ENCODE results near the gene ZNF524. TPM values are rescaled to one million over a fixed set of nuclear protein-coding genes. Genes with fewer than 3 reads are reported as not detected.

The ZNF524 gene
- total RNA-seq, 2 experiments from 2014 or later: 9.2 to 21.6 TPM

DNA sequence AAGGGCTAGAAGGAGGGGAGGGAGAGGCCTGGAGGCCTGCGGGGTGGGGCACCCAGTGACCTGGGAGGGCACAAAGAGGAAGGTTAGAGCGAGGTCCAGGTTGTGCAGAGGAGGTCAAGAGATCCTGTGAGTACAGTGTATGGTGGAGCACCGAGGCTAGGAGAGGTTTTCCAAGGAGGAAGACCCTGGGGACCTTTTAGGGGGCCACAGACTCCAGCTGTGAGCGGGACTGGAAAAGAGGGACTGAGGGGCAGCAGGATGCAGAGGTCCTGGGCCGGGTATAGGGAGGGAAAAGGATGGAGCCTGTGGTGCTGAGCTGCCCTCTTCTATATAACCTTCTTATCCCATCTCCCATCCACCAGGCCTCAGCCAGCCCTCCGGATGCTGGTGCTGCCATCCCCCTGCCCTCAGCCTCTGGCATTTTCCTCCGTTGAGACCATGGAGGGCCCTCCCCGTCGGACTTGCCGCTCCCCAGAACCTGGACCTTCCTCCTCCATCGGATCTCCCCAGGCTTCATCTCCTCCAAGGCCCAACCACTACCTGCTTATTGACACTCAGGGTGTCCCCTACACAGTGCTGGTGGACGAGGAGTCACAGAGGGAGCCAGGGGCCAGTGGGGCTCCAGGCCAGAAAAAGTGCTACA is 44.2 kb downstream of the ZNF524 start:
- H2AFZ ChIP-seq (ENCODE audit: low read length): no peak overlapping the region
- H3K4me1 ChIP-seq (ENCODE audit: insufficient read depth, low read length, poor library complexity, severe bottlenecking): peaks cover 62% of the 10 kb centered on the region
- ChIA-PET POLR2A (no interaction called here), CTCF (ENCODE audit: unreplicated experiment) (no interaction called here)
- H3K79me2 ChIP-seq (ENCODE audit: insufficient read depth, low read depth, low read length): peaks cover 61% of the 10 kb centered on the region
- TF ChIP-seq, protein P1, sequence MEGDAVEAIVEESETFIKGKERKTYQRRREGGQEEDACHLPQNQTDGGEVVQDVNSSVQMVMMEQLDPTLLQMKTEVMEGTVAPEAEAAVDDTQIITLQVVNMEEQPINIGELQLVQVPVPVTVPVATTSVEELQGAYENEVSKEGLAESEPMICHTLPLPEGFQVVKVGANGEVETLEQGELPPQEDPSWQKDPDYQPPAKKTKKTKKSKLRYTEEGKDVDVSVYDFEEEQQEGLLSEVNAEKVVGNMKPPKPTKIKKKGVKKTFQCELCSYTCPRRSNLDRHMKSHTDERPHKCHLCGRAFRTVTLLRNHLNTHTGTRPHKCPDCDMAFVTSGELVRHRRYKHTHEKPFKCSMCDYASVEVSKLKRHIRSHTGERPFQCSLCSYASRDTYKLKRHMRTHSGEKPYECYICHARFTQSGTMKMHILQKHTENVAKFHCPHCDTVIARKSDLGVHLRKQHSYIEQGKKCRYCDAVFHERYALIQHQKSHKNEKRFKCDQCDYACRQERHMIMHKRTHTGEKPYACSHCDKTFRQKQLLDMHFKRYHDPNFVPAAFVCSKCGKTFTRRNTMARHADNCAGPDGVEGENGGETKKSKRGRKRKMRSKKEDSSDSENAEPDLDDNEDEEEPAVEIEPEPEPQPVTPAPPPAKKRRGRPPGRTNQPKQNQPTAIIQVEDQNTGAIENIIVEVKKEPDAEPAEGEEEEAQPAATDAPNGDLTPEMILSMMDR (conservative IDR thresholded peaks at IDR 0.05; ENCODE audit: low read length): no peak
- TF ChIP-seq EZH2phosphoT487 (IDR thresholded peaks at IDR 0.05; ENCODE audit: borderline replicate concordance, low read depth, low read length): no peak
- no peaks in the 10 kb centered on the region for H4K20me1 ChIP-seq (ENCODE audit: insufficient read depth, low read length)
- no peak for DNase-seq (ENCODE audit: low spot score)
- H3K9me3 ChIP-seq (ENCODE audit: low read length): no peaks in the 10 kb centered on the region
- peaks cover 31% of the 10 kb centered on the region for H3K36me3 ChIP-seq (ENCODE audit: insufficient read depth, low read length)
- peak overlapping the region; percentile 98 for H3K4me3 ChIP-seq (ENCODE audit: low read depth, low read length, poor library complexity, severe bottlenecking)
- intact Hi-C loops (cut with micrococcal nuclease; ENCODE audit: unreplicated experiment): loop anchor here (5.0 kb wide), 1 partner anchor 498 kb away; the partner anchor contains the start of gene ZNF444
- H3K9me2 ChIP-seq (ENCODE audit: insufficient read depth, low read length): no peaks in the 10 kb centered on the region
- H3K4me2 ChIP-seq (ENCODE audit: low read length): peak overlapping the region; percentile 89
- BruUV-seq (replicated peaks): no TSS peak
- H3K27ac ChIP-seq (ENCODE audit: low read depth, low read length, poor library complexity, severe bottlenecking): peak overlapping the region; percentile 86

DNA sequence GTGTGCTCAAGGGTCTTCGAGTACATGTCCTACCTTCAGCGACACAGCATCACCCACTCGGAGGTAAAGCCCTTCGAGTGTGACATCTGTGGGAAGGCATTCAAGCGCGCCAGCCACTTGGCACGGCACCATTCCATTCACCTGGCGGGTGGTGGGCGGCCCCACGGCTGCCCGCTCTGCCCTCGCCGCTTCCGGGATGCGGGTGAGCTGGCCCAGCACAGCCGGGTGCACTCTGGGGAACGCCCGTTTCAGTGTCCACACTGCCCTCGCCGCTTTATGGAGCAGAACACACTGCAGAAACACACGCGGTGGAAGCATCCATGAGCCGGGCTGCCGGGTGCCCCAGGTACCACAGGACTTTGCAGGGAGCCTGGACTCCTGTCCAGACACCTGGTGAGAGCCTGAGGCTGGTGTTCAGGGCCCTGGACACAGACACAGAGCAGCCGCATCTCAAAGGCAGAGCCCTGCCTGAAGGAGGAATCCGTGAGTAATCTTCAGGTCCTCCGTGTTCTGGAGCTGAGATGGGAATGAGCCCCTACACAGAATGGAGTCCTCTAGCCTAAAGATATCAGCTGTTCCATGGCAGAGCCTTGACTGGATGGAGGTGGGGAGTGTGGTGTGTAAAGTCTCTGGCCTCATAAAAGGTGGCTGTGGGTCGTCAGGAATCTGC is 44.9 kb downstream of the ZNF524 start:
- Histone ChIP-seq H3K4me3 (ENCODE audit: low read depth, low read length, poor library complexity, severe bottlenecking) (peak overlapping the region; percentile 98), H3K9me3 (ENCODE audit: low read length) (no peaks in the 10 kb centered on the region), H4K20me1 (ENCODE audit: insufficient read depth, low read length) (no peaks in the 10 kb centered on the region), H3K79me2 (ENCODE audit: insufficient read depth, low read depth, low read length) (peaks cover 61% of the 10 kb centered on the region), H3K4me1 (ENCODE audit: insufficient read depth, low read length, poor library complexity, severe bottlenecking) (peaks cover 59% of the 10 kb centered on the region), H3K27ac (ENCODE audit: low read depth, low read length, poor library complexity, severe bottlenecking) (peak overlapping the region; percentile 86), H3K9me2 (ENCODE audit: insufficient read depth, low read length) (no peaks in the 10 kb centered on the region), H2AFZ (ENCODE audit: low read length) (no peak overlapping the region), H3K36me3 (ENCODE audit: insufficient read depth, low read length) (peaks cover 38% of the 10 kb centered on the region), H3K4me2 (ENCODE audit: low read length) (peak overlapping the region; percentile 89)
- DNase-seq (ENCODE audit: low spot score): peak; percentile 54
- BruUV-seq (replicated peaks): no TSS peak
- TF ChIP-seq, protein P1 (conservative IDR thresholded peaks at IDR 0.05; ENCODE audit: low read length): no peak
- TF ChIP-seq EZH2phosphoT487 (IDR thresholded peaks at IDR 0.05; ENCODE audit: borderline replicate concordance, low read depth, low read length): no peak
- intact Hi-C loops (cut with micrococcal nuclease; ENCODE audit: unreplicated experiment): loop anchor here (5.0 kb wide), 1 partner anchor 497 kb away; the partner anchor contains the start of gene ZNF444
- POLR2A ChIA-PET: interaction anchor here (1.2 kb wide), 1 partner anchor 9 kb away, joined by 3 read pairs; no protein-coding TSS in a partner anchor
- CTCF ChIA-PET (ENCODE audit: unreplicated experiment): no interaction called here

DNA sequence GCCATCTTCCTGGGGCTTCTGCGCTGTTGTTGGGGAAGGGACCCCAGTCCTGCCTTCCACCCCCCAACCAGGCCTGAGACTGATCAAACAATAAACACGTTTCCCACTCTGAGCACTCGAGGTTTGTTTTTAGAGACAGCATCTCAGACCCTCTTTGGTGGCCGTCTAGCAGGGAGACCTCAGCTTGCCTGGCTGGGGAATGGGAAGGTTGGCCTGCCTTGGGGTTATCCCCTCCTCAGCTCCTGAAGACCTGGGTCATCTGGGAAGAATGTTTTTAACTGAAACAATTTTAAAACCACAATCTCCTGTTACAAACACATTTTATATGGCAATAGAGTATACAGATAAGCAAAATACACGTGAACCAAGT is 45.4 kb downstream of the ZNF524 start:
- ChIA-PET POLR2A (interaction anchor here (1.2 kb wide), 1 partner anchor 9 kb away, joined by 3 read pairs; no protein-coding TSS in a partner anchor), CTCF (ENCODE audit: unreplicated experiment) (no interaction called here)
- no peaks in the 10 kb centered on the region for H3K9me2 ChIP-seq (ENCODE audit: insufficient read depth, low read length)
- BruUV-seq (replicated peaks): TSS peak; percentile 73
- H3K4me2 ChIP-seq (ENCODE audit: low read length): peak overlapping the region; percentile 89
- no peak for TF ChIP-seq EZH2phosphoT487 (IDR thresholded peaks at IDR 0.05; ENCODE audit: borderline replicate concordance, low read depth, low read length)
- TF ChIP-seq, protein P1 (conservative IDR thresholded peaks at IDR 0.05; ENCODE audit: low read length): no peak
- H3K27ac ChIP-seq (ENCODE audit: low read depth, low read length, poor library complexity, severe bottlenecking): peak overlapping the region; percentile 86
- H3K36me3 ChIP-seq (ENCODE audit: insufficient read depth, low read length): peaks cover 43% of the 10 kb centered on the region
- intact Hi-C loops (cut with micrococcal nuclease; ENCODE audit: unreplicated experiment): no loop called here
- peaks cover 54% of the 10 kb centered on the region for H3K4me1 ChIP-seq (ENCODE audit: insufficient read depth, low read length, poor library complexity, severe bottlenecking)
- no peaks in the 10 kb centered on the region for H3K9me3 ChIP-seq (ENCODE audit: low read length)
- peak overlapping the region; percentile 98 for H3K4me3 ChIP-seq (ENCODE audit: low read depth, low read length, poor library complexity, severe bottlenecking)
- H2AFZ ChIP-seq (ENCODE audit: low read length): no peak overlapping the region
- DNase-seq (ENCODE audit: low spot score): no peak
- no peaks in the 10 kb centered on the region for H4K20me1 ChIP-seq (ENCODE audit: insufficient read depth, low read length)
- peaks cover 61% of the 10 kb centered on the region for H3K79me2 ChIP-seq (ENCODE audit: insufficient read depth, low read depth, low read length)

Measured in OCI-LY7 (cell line).